A204.1 (cell line): Measurements from ENCODE around the gene PSMA4.
"Not testable (repeated sequence)": the region's sequence is repeated elsewhere in the genome, so short reads cannot be mapped to it uniquely, and the experiment has no call there.

Source experiments
- FAIRE-seq: peaks from 2 replicates; lab custom pipeline; 2012; peaks lifted over from hg19 to GRCh38; lab: Jason Lieb, UNC

The PSMA4 gene

DNA sequence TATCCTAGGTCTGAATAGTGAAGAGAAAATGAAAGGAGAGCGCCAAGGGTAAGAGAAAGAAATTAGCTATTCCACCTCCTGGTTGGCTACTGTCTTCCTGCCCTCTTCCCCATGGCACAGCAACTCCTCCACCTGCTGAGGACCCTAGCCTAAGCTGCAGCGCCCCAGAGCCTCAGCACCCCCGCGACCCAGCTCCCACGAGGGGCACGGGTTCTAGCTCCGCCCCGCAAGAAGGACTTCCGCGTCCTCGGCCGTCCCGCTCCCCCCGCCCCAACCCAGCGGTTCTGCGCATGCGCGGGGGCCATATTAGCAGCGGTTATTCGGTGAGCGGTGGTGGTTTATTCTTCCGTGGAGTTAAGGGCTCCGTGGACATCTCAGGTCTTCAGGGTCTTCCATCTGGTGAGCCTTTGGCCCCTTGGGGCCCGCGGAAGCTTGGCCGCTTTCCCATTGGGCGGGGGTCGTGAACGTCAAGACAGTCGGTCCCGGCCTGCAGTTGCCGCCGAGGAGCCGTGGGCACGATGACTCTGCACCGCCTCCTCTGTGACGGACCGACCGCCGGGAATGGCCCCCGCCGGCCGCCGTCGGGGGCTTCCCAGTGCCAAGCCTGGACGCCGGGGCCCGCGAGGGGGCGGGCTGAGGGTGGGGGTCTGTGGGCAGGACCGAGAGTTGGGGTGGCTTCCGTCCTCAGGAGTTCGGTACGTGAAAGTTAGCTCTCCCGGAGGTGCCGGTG lies at the start of gene PSMA4:
Gene PSMA4, plus strand, starts transcription at position 304 of the 730 bp plus-strand sequence. CDS start 1,484 bp downstream, outside the sequence.
- FAIRE-seq = no peak

DNA sequence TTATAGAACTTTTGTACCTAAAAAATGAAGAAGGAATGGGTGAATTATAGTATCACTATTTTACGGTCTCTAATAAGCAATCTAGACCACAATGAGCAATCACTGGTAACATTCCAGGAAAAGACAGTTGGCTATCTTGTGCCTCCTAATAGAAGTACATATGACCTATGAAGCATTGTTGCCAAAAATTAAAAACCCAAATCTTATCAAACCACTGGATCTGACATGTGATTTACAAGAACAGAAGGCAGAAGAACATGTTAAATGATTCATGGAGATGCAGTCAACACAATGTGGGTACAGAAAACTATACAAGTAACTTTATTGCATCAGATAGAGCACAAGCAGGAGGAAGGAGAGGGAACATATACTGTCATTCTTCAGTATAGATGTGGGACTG lies 47.4 kb upstream of the PSMA4 start:
- FAIRE-seq = no peak

DNA sequence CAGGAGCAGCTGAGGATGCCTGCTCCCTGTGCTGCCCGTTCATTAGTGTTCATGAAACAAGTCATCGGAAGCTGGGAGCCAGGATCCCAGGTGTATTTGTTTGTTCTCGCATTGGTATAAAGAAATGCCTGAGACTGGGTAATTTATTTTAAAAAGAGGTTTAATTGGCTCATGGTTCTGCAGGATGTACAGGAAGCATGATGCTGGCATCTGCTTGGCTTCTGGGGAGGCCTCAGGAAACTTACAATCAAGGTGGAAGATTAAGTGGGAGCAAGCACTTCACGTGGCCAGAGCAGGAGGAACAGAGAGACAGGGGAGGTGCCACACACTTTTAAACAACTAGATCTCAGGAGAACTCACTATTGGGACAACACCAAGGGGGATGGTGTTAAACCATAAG lies 38.4 kb upstream of the PSMA4 start:
- no peak for FAIRE-seq

DNA sequence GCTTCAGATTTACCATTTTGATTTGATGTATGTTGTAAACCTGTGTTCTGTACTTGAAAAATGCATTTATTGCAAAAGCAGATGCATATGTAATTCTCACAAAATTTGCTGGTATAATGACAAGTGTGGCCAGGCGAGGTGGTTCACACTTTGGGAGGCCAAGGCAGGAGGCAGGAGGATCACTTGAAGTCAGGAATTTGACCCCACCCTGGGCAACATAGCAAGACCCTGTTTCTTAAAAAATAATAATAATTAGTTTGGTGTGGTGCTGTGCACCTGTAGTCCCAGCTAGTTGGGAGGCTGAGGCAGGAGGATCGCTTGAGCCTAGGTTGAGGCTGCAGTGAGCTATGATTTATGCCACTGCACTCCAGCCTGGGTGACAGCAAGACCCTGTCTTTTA lies 37.6 kb upstream of the PSMA4 start:
- FAIRE-seq = no peak

- peak; percentile 99 for FAIRE-seq
Measured at GRCh38 chr15:78506971-78507830, 33.0 kb upstream of the PSMA4 start, which contains the start of gene HYKK. TSS of gene HYKK (plus strand) at chr15:78507577. CDS start at chr15:78513089, 5,512 bp downstream.

- no peak for FAIRE-seq
Measured at GRCh38 chr15:78507831-78508160, 32.4 kb upstream of the PSMA4 start.

DNA sequence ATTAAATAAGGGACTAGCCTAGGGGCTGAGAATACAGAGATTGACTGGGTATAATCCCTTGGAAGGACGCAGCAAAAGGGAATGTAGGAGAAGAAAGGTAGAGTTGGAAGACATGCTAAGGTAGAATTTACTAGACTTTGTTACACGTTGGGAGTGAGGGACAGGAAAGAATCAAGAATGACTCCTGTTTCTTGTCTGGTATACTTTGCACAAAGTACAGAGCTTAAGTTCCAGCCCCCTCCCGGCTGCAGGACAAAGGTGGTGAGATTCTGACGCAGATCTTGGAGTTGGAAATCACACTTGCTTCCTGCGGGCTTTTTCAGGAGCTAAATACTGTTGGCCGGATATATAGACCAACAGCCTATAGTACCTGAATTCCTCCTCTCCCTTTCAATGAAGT lies 32.0 kb upstream of the PSMA4 start:
- FAIRE-seq = no peak

GRCh38 chr15:78509726-78510312 lies 30.4 kb upstream of the PSMA4 start:
- FAIRE-seq = no peak

DNA sequence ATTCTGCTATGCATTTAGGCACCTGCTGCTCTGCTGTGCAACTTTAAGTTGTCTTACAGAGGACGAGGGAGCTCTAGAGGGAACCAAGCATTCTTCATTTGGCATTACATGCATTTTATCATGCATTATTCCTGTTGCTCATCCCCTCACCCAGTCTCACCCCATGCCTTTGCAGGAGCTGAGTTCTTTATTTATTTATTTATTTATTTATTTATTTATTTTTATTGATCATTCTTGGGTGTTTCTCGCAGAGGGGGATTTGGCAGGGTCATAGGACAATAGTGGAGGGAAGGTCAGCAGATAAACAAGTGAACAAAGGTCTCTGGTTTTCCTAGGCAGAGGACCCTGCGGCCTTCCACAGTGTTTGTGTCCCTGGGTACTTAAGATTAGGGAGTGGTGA lies 20.2 kb upstream of the PSMA4 start:
- not testable (repeated sequence) for FAIRE-seq

- FAIRE-seq = no peak
Measured at GRCh38 chr15:78524230-78524629, 16.0 kb upstream of the PSMA4 start.

- FAIRE-seq = no peak
Measured at GRCh38 chr15:78527325-78527724, 12.9 kb upstream of the PSMA4 start.

- no peak for FAIRE-seq
Measured at GRCh38 chr15:78533331-78533730, 6.9 kb upstream of the PSMA4 start.

GRCh38 chr15:78536134-78536533 lies 4.1 kb upstream of the PSMA4 start:
- FAIRE-seq = no peak

GRCh38 chr15:78537266-78537905 lies 2.9 kb upstream of the PSMA4 start:
- no peak for FAIRE-seq

DNA sequence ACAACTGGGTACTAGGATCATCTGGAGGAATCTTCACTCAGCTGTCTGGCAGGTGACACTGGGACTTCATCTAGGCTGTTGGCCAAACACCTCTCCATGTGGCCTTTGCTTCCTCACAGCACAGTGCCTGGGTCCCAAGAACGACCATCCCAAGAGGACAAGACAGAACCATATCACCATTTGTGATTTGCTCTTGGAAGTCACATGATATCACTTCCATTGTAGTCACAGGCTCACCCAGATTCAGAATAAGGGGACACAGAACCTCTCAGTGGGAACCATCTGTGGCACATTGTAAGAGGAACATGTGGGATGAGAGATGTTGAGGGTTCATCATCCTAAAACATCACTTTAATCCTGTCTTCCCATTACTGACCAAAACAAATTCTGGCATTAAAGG lies 1.9 kb upstream of the PSMA4 start:
- FAIRE-seq = no peak

- FAIRE-seq = not testable (repeated sequence)
Measured at GRCh38 chr15:78539464-78540140, 642 bp upstream of the PSMA4 start.

GRCh38 chr15:78540871-78541743 lies 863 bp downstream of the PSMA4 start:
- no peak for FAIRE-seq

DNA sequence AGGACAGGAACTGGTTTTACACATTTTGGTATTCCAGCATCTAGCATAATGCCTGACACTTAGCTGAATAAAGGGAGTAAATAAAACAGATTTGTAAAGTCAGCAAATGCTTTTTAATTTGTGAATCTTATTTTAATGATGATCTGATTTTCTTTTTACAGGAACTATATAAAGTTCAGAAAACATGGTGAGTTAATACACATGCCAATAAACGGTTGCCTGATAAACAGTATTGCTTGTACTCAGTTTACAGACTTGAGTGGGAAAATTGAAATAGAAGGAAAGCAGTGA lies 1.4 kb downstream of the PSMA4 start:
- FAIRE-seq = no peak

DNA sequence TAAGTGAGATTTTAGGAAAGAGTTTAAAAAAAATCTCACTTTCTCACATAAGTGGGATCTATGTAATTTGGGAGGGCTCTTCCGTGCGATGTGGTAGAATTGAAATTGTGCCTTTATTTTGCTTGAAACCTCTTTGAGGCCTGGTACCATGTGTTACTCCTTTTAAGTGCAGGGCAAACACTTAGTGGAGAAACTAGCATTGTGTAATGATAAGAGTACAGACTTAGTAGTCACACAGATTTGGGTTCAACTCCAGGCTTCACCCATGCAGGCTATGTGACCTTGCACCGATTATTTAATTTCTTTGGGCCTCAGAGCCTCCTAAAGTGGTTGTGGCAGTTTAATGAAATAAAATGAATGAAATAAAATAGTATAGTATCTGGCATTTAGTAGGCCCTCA lies 2.4 kb downstream of the PSMA4 start:
- no peak for FAIRE-seq

GRCh38 chr15:78550194-78550593 lies 9.9 kb downstream of the PSMA4 start:
- FAIRE-seq = no peak

- FAIRE-seq = no peak
Measured at GRCh38 chr15:78550815-78551214, 10.6 kb downstream of the PSMA4 start.
